ENCODE results near the gene RAET1L. TPM values are rescaled to one million over a fixed set of nuclear protein-coding genes. Genes with fewer than 3 reads are reported as not detected.
A peak's percentile ranks its signal among the peaks of the same experiment; 100 is the strongest.

The RAET1L gene
- total and polyA plus RNA-seq, 2 donors (not counting 1 experiment from before 2014, with no cell fraction given), result not detected

GRCh38 chr6:150006961-150007464, 18.3 kb downstream of the RAET1L start:
- Histone ChIP-seq H2AFZ (ENCODE audit: insufficient read depth, low read depth, low read length, poor library complexity, severe bottlenecking) (no peak overlapping the region), H3K9me3 (ENCODE audit: control extremely low read depth in 1 of 3, control insufficient read depth in 2 of 3, insufficient read depth in 1 of 3, low read length in 2 of 3) (peaks cover 0 to 10% (median 3%) of the 10 kb centered on the region in 3 donors), H3K4me3 (ENCODE audit: control extremely low read depth in 1 of 5, extremely low read depth in 1 of 5, insufficient read depth in 1 of 5, low read depth in 2 of 5, low read length in 4 of 5) (no peak overlapping the region), H3K27me3 (replicated peaks in 1 of 4; ENCODE audit: control extremely low read depth in 1 of 4, control insufficient read depth in 3 of 4, insufficient read depth in 4 of 4, low read length in 3 of 4) (peaks cover 0 to 38% (median 16%) of the 10 kb centered on the region in 4 experiments), H3K4me1 (ENCODE audit: control insufficient read depth in 2 of 2, insufficient read depth in 2 of 2, low read length in 2 of 2) (peaks cover 16 to 24% of the 10 kb centered on the region in 2 donors), H3K9ac (ENCODE audit: low read length) (no peak overlapping the region), H3K79me2 (ENCODE audit: control insufficient read depth, insufficient read depth, low read length) (no peaks in the 10 kb centered on the region), H3K36me3 (replicated peaks in 1 of 2; ENCODE audit: control extremely low read depth in 1 of 2, control insufficient read depth in 1 of 2, extremely low read depth in 1 of 2, insufficient read depth in 2 of 2, low read length in 1 of 2) (no peaks in the 10 kb centered on the region), H3K4me2 (replicated peaks; ENCODE audit: low read depth, low read length, poor library complexity, severe bottlenecking) (no peak overlapping the region), H4K20me1 (ENCODE audit: control insufficient read depth, insufficient read depth, low read length, poor library complexity, severe bottlenecking) (no peaks in the 10 kb centered on the region), H3K27ac (ENCODE audit: low read length in 2 of 2) (no peak overlapping the region)
- TF ChIP-seq EZH2 (IDR thresholded peaks at IDR 0.05; ENCODE audit: borderline replicate concordance, insufficient read depth, low read depth, low read length, poor library complexity, severe bottlenecking) (no peak), CTCF (IDR thresholded peaks at IDR 0.05) (peak; percentile 60)
- WGBS (ENCODE audit: insufficient coverage), result 71% methylated on average over 2 of the region's 7 CpGs
- Mint-ChIP-seq H3K27ac (no peak overlapping the region), H3K9me3 (ENCODE audit: insufficient read depth) (peaks cover 3% of the 10 kb centered on the region), H3K4me3 (peak overlapping the region; percentile 96), H3K27me3 (peaks cover 26% of the 10 kb centered on the region), H3K4me1 (peaks cover 22% of the 10 kb centered on the region)
- intact Hi-C loops (cut with micrococcal nuclease), result loop anchor here (10.0 kb wide), 2 partner anchors 442 to 1388 kb away; partner anchors contain the start of genes GINM1 and ZBTB2
- POLR2A ChIA-PET, result interaction anchor here (0.7 kb wide), 1 partner anchor 35 kb away, joined by 3 read pairs; no protein-coding TSS in a partner anchor
- CTCF ChIA-PET, result interaction anchor here (0.7 to 2.1 kb wide), 10 partner anchors 10 to 388 kb away, joined by 3 to 7 read pairs (median 3); no protein-coding TSS in a partner anchor
- peak; percentile 67 for DNase-seq
- ATAC-seq (ENCODE audit: low read depth), result no peak

All from B cell (primary cell).